ENCODE measurements around the gene UBE2G1. TPM values are rescaled to one million over a fixed set of nuclear protein-coding genes. Genes with fewer than 3 reads are reported as not detected.

The UBE2G1 gene
- total RNA-seq, 1 donor from 2014 or later = 88.5 TPM

DNA sequence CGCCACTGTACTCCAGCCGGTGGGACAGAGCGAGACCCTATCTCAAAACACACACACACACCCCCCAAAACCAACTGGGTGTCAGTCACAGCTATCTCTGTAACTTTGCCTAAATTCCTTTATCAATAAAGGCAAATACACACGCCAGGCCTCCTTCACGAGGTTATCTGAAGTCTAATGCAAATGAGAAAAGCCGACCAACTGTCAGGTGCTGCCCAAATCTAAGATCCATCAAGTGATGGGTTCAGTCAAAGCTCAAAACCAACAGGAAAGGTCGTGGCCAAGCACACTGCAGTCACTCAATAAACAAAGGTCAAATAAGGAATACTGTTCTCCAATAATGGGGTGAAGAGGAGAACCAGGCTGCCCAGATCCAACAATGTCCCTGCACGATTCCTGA is 103.8 kb downstream of the UBE2G1 start:
- Histone ChIP-seq H3K9me3 (ENCODE audit: low read depth) (peaks cover 9% of the 10 kb centered on the region), H3K4me1 (peaks cover 12% of the 10 kb centered on the region), H3K4me3 (peak overlapping the region; percentile 80), H3K27ac (no peak overlapping the region), H3K36me3 (no peaks in the 10 kb centered on the region), H3K4me2 (peak overlapping the region; percentile 90), H3K27me3 (no peaks in the 10 kb centered on the region), H3F3A (ENCODE audit: low read depth) (peaks cover 7% of the 10 kb centered on the region), H2AFZ (replicated peaks) (no peak overlapping the region), H4K20me1 (ENCODE audit: low read depth) (peaks cover 18% of the 10 kb centered on the region), H3K79me2 (ENCODE audit: low read depth) (peaks cover 61% of the 10 kb centered on the region), H3K9ac (peak overlapping the region; percentile 90)
- TF ChIP-seq EZH2phosphoT487 (IDR thresholded peaks at IDR 0.05) (no peak), EZH2 (IDR thresholded peaks at IDR 0.05) (no peak)
- TF ChIP-seq, protein P1, sequence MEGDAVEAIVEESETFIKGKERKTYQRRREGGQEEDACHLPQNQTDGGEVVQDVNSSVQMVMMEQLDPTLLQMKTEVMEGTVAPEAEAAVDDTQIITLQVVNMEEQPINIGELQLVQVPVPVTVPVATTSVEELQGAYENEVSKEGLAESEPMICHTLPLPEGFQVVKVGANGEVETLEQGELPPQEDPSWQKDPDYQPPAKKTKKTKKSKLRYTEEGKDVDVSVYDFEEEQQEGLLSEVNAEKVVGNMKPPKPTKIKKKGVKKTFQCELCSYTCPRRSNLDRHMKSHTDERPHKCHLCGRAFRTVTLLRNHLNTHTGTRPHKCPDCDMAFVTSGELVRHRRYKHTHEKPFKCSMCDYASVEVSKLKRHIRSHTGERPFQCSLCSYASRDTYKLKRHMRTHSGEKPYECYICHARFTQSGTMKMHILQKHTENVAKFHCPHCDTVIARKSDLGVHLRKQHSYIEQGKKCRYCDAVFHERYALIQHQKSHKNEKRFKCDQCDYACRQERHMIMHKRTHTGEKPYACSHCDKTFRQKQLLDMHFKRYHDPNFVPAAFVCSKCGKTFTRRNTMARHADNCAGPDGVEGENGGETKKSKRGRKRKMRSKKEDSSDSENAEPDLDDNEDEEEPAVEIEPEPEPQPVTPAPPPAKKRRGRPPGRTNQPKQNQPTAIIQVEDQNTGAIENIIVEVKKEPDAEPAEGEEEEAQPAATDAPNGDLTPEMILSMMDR (IDR thresholded peaks at IDR 0.05) = no peak
- Mint-ChIP-seq H3K4me1 (peaks cover 31% of the 10 kb centered on the region), H3K9me3 (peaks cover 22% of the 10 kb centered on the region), H3K36me3 (peaks cover 39% of the 10 kb centered on the region), H3K27ac (no peak overlapping the region), H3K4me3 (peak overlapping the region; percentile 88), H3K27me3 (ENCODE audit: insufficient read depth, low read depth) (peaks cover 13% of the 10 kb centered on the region)
- no peak for DNase-seq (ENCODE audit: low spot score)

DNA sequence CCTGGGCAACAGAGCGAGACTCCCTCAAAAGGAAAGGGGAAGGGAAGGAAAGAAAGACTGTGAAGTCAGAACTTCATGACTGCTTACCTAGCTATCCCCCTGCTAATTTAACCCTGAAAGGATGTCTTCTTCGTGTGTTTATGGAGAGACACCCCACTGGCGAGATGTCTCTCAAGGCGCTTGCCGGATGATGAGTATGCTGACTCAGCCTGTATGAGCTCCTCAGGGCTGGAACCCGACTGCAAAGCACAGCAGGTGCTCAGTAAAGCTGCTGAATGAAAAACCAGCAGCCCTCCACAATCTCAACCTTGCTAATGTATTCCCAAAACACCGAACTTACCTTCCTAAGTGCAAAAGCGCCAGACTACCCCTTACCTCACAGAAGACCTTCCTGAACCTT is 105.0 kb downstream of the UBE2G1 start:
- H3F3A ChIP-seq (ENCODE audit: low read depth) = peaks cover 7% of the 10 kb centered on the region
- H3K79me2 ChIP-seq (ENCODE audit: low read depth) = peaks cover 73% of the 10 kb centered on the region
- DNase-seq (ENCODE audit: low spot score) = no peak
- Mint-ChIP-seq H3K9me3 (peaks cover 32% of the 10 kb centered on the region), H3K4me3 (peak overlapping the region; percentile 88), H3K27me3 (ENCODE audit: insufficient read depth, low read depth) (peaks cover 13% of the 10 kb centered on the region), H3K4me1 (peaks cover 31% of the 10 kb centered on the region), H3K36me3 (peaks cover 47% of the 10 kb centered on the region), H3K27ac (no peak overlapping the region)
- peaks cover 12% of the 10 kb centered on the region for H3K4me1 ChIP-seq
- no peak overlapping the region for H2AFZ ChIP-seq (replicated peaks)
- peak overlapping the region; percentile 80 for H3K4me3 ChIP-seq
- no peaks in the 10 kb centered on the region for H3K27me3 ChIP-seq
- H3K9me3 ChIP-seq (ENCODE audit: low read depth) = peaks cover 9% of the 10 kb centered on the region
- H3K4me2 ChIP-seq = peak overlapping the region; percentile 90
- peaks cover 18% of the 10 kb centered on the region for H4K20me1 ChIP-seq (ENCODE audit: low read depth)
- no peak overlapping the region for H3K9ac ChIP-seq
- no peaks in the 10 kb centered on the region for H3K36me3 ChIP-seq
- no peak overlapping the region for H3K27ac ChIP-seq
- TF ChIP-seq, protein P1 (IDR thresholded peaks at IDR 0.05) = no peak
- TF ChIP-seq EZH2phosphoT487 (IDR thresholded peaks at IDR 0.05) (no peak), EZH2 (IDR thresholded peaks at IDR 0.05) (no peak)

DNA sequence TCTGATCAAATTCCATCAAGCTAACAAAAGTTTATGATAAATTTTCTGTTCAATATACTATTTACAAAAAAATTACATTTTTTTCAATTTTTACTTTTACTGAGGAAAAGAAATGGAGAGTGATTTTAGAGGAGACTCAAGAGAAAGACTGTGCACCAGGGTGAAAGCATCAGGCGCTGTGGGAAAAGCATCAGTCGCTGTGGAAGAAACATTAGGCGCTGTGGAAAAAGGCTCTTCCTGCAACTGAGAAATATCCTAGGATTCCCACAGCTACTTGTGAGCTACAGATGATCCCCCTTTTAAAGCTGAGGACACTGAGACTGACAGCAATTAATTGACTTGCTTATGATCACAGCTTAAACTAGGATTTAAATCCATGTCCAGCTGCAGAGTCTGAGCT is 107.6 kb downstream of the UBE2G1 start:
- no peak overlapping the region for H3K4me3 ChIP-seq
- no peaks in the 10 kb centered on the region for H3K36me3 ChIP-seq
- DNase-seq (ENCODE audit: low spot score) = no peak
- no peak overlapping the region for H3K27ac Mint-ChIP-seq
- H3K9me3 ChIP-seq (ENCODE audit: low read depth) = peaks cover 9% of the 10 kb centered on the region
- peaks cover 12% of the 10 kb centered on the region for H3K27me3 Mint-ChIP-seq (ENCODE audit: insufficient read depth, low read depth)
- H3F3A ChIP-seq (ENCODE audit: low read depth) = no peaks in the 10 kb centered on the region
- H2AFZ ChIP-seq (replicated peaks) = no peak overlapping the region
- no peak overlapping the region for H3K9ac ChIP-seq
- H3K79me2 ChIP-seq (ENCODE audit: low read depth) = peaks cover 99% of the 10 kb centered on the region
- H3K27me3 ChIP-seq = no peaks in the 10 kb centered on the region
- TF ChIP-seq EZH2phosphoT487 (IDR thresholded peaks at IDR 0.05) = no peak
- TF ChIP-seq, protein P1 (IDR thresholded peaks at IDR 0.05) = no peak
- TF ChIP-seq EZH2 (IDR thresholded peaks at IDR 0.05) = no peak
- H3K4me1 Mint-ChIP-seq = peaks cover 15% of the 10 kb centered on the region
- H3K4me3 Mint-ChIP-seq = no peak overlapping the region
- no peak overlapping the region for H3K27ac ChIP-seq
- H3K36me3 Mint-ChIP-seq = peaks cover 58% of the 10 kb centered on the region
- peaks cover 5% of the 10 kb centered on the region for H3K4me1 ChIP-seq
- peaks cover 42% of the 10 kb centered on the region for H3K9me3 Mint-ChIP-seq
- H3K4me2 ChIP-seq = no peak overlapping the region
- peaks cover 19% of the 10 kb centered on the region for H4K20me1 ChIP-seq (ENCODE audit: low read depth)

Measured in neural progenitor cell (in vitro differentiated cells).